Natural killer cell (primary cell): Measurements from ENCODE around the gene SEC24D. TPM values are rescaled to one million over a fixed set of nuclear protein-coding genes. Genes with fewer than 3 reads are reported as not detected.

Source experiments
- ATAC-seq, 3 donors: fragments of 150-1000 bp in 2 of 3; fragments of 200-7000 bp in 1 of 3; cut with Tn5 transposase; 1 replicate in 1 of 3; 2 replicates in 2 of 3; pipeline ENCODE4 v1.10.0; 2021; ENCODE audit warnings: mild to moderate bottlenecking in 2 of 3, moderate library complexity in 2 of 3
- DNase-seq, 2 donors: peaks; one replicate each; pipeline versions ENCODE4 v3.0.0 to v3.0.0-alpha.2; 2013 to 2021; ENCODE audit warnings: mixed read lengths in 1 of 2
- H3K27ac ChIP-seq: one replicate; pipeline ENCODE4 v1.5.1; 2013; ENCODE audit warnings: mild to moderate bottlenecking, low read length
- H3K27me3 ChIP-seq: one replicate; pipeline ENCODE4 v1.6.1; 2013; ENCODE audit warnings: low read length; ENCODE audit not compliant: control insufficient read depth, insufficient read depth
- H3K36me3 ChIP-seq: one replicate; pipeline ENCODE4 v1.6.1; 2013; ENCODE audit warnings: low read length; ENCODE audit not compliant: control insufficient read depth, insufficient read depth
- H3K4me1 ChIP-seq: one replicate; pipeline ENCODE4 v1.6.1; 2013; ENCODE audit warnings: low read length; ENCODE audit not compliant: control insufficient read depth, insufficient read depth
- H3K4me3 ChIP-seq: one replicate; pipeline ENCODE4 v1.5.1; 2013; ENCODE audit warnings: low read length
- H3K9me3 ChIP-seq: one replicate; pipeline ENCODE4 v1.6.1; 2013; ENCODE audit warnings: low read length; ENCODE audit not compliant: control insufficient read depth, insufficient read depth
- H3K27ac Mint-ChIP-seq, 2 donors: one replicate each; pipeline ENCODE4 v1.8.0; 2022; ENCODE audit warnings: mild to moderate bottlenecking in 2 of 2, mixed read lengths in 2 of 2, moderate library complexity in 1 of 2
- H3K27me3 Mint-ChIP-seq, 2 donors: one replicate each; pipeline ENCODE4 v1.8.0; 2022; ENCODE audit warnings: low read depth in 2 of 2, mixed read lengths in 2 of 2
- H3K36me3 Mint-ChIP-seq: one replicate; pipeline ENCODE4 v1.8.0; 2022; ENCODE audit warnings: mixed read lengths
- H3K4me1 Mint-ChIP-seq, 2 donors: one replicate each; pipeline ENCODE4 v1.8.0; 2022; ENCODE audit warnings: mixed read lengths in 2 of 2
- H3K4me3 Mint-ChIP-seq: one replicate; pipeline ENCODE4 v1.8.0; 2022; ENCODE audit warnings: mild to moderate bottlenecking, moderate library complexity, mixed read lengths
- H3K9me3 Mint-ChIP-seq, 2 donors: one replicate each; pipeline ENCODE4 v1.8.0; 2022; ENCODE audit warnings: mixed read lengths in 2 of 2
- WGBS: methylation state at CpG from one replicate; pipeline ENCODE4 v1.1.7; 2013; ENCODE audit warnings: missing lambda C conversion rate; ENCODE audit not compliant: insufficient coverage; 5-methylcytosine and 5-hydroxymethylcytosine counted together
- intact Hi-C: fragments of 100-400 bp; cut with micrococcal nuclease; formaldehyde crosslinking; loops from one replicate; pipeline ENCODE4 v1.14.2; 2022
- total RNA-seq, 4 donors: library from RNA; stranded (reverse); fragments of 120-200 nt in 1 of 4; gene quantifications; one replicate each; pipeline versions ENCODE4 v1.2.3 to v1.2.4, GENCODE V29; 2013 to 2022
- TF ChIP-seq, protein P1 (sequence below): fragments of 200-600 bp; IDR thresholded peaks from one replicate; pipeline ENCODE4 v1.8.0; 2022; ENCODE audit warnings: antibody characterized with exemption

The SEC24D gene
- total RNA-seq, 3 donors from 2014 or later (not counting 1 experiment from before 2014, with no cell fraction given), result 32.7 to 50.2 (median 35.2) TPM

DNA sequence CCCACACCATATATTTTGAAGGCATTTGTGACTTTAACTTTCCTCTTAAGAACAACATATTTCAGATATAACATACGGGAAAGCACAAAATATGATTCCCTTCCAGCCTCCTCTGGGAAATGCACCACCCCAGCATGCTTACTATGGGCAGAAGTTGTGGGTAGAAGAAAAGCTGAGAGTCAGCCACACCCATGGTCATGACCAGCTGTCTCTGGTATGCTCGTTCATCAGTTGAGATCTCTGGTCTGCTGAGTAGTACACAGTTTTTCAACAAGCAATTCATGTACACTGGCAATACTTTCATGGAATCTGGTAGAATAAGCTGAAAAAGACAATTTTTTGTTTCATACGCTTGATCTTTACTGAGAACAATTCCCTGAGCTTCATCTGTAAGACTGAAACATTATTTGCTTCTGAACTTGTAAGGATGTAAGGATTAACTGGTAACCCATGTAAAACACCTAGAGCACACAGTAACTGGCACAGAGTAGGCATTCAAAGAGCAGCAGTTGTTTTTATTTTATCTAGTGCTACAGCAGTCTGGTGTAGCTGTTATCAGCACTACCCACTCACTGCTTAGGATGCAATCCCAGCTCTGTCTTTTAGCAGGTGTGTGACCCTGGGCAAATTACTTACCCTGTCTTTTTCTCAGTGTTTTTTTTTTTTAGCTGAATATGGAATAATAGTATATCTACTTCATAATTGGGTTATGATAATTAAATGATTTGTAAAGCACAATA, 103.2 kb downstream of the SEC24D start:
- H3K4me1 ChIP-seq, result no peaks in the 10 kb centered on the region
- no peaks in the 10 kb centered on the region for H3K4me1 Mint-ChIP-seq
- H3K4me3 Mint-ChIP-seq, result no peak overlapping the region
- DNase-seq (no peak), ATAC-seq (no peak)
- H3K4me3 ChIP-seq, result no peak overlapping the region
- TF ChIP-seq, protein P1, sequence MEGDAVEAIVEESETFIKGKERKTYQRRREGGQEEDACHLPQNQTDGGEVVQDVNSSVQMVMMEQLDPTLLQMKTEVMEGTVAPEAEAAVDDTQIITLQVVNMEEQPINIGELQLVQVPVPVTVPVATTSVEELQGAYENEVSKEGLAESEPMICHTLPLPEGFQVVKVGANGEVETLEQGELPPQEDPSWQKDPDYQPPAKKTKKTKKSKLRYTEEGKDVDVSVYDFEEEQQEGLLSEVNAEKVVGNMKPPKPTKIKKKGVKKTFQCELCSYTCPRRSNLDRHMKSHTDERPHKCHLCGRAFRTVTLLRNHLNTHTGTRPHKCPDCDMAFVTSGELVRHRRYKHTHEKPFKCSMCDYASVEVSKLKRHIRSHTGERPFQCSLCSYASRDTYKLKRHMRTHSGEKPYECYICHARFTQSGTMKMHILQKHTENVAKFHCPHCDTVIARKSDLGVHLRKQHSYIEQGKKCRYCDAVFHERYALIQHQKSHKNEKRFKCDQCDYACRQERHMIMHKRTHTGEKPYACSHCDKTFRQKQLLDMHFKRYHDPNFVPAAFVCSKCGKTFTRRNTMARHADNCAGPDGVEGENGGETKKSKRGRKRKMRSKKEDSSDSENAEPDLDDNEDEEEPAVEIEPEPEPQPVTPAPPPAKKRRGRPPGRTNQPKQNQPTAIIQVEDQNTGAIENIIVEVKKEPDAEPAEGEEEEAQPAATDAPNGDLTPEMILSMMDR, result no peak
- no peak overlapping the region for H3K27ac Mint-ChIP-seq
- WGBS, result 91% methylated on average over 3 of the region's 3 CpGs
- H3K27me3 ChIP-seq, result no peaks in the 10 kb centered on the region
- no peak overlapping the region for H3K27ac ChIP-seq
- no peaks in the 10 kb centered on the region for H3K9me3 ChIP-seq
- H3K9me3 Mint-ChIP-seq, result no peaks in the 10 kb centered on the region
- H3K36me3 ChIP-seq, result peaks cover 53% of the 10 kb centered on the region
- peaks cover 9% of the 10 kb centered on the region for H3K36me3 Mint-ChIP-seq
- intact Hi-C loops, result no loop called here
- H3K27me3 Mint-ChIP-seq, result no peaks in the 10 kb centered on the region

DNA sequence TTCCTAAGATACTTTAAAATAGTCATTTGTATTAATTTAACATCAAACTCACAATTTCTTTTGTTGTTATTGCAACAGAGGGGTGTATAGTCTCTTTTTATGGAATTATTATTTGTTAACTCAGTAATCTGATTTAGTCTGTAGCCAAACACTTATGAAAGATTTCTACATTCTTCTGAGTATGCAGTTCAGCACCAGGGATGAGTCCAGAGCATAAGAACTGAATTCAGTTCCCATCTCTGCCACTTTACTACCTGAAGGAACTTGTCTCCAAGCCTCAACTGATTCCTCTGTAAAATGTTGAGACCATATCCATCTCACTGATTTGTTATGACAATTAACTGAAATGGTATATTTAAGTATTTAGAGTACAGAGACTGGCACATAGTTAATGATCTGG, 105.2 kb downstream of the SEC24D start:
- intact Hi-C loops, result no loop called here
- H3K4me3 Mint-ChIP-seq, result no peak overlapping the region
- H3K36me3 Mint-ChIP-seq, result peaks cover 12% of the 10 kb centered on the region
- no peaks in the 10 kb centered on the region for H3K9me3 Mint-ChIP-seq
- no peak for DNase-seq
- Histone ChIP-seq H3K36me3 (peaks cover 56% of the 10 kb centered on the region), H3K4me1 (no peaks in the 10 kb centered on the region), H3K27me3 (no peaks in the 10 kb centered on the region), H3K9me3 (no peaks in the 10 kb centered on the region), H3K4me3 (no peak overlapping the region), H3K27ac (no peak overlapping the region)
- no peak overlapping the region for H3K27ac Mint-ChIP-seq
- TF ChIP-seq, protein P1, result no peak
- ATAC-seq, result no peak
- no peaks in the 10 kb centered on the region for H3K27me3 Mint-ChIP-seq
- no peaks in the 10 kb centered on the region for H3K4me1 Mint-ChIP-seq

DNA sequence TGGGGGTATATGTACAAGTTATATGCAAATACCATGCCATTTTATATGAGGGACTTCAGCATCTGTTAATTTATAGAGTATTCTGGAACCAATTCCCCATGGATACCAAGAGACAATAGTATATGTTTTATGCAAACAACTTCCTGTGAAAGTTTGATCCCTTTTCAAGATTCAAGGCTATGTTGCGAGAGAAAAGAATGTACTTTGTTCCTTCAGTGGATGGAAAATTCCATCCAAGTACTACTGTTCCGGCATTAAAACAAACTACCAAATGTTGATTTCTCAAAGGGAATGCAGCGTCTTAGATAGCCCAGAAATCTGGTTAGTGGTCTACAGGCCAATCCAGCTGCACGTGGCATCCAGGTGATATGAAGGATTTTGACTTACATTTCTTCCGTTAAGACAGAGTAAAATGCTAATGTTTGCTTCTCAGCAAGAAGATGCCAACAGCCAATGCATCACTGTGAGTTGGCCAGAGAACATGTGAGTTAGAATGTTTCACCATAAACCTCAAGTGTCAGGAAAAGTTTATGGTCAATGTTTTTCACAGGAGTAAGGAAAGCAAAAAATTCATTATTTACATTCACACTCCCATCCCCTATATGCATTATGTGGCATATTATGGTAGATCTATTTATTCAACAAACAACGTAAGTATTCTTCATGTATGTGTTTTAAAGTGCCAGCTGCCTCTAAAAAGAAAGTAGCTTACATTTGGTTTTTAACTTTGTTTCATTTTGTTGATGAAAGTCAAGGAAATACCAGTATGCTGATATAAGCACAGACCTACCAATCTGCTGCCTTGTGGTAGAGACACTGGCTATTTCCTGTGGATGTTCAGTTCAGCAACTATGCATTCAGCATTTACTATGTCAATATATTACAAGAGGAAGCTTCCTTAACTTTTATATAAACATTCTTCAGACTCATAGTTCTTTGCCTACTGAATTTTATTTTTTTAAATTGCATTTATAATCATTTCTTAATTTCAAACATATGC, 106.3 kb downstream of the SEC24D start:
- peak in 1 of 3 donors; percentile 45 for ATAC-seq
- Histone ChIP-seq H3K27ac (no peak overlapping the region), H3K4me3 (no peak overlapping the region), H3K27me3 (no peaks in the 10 kb centered on the region), H3K9me3 (no peaks in the 10 kb centered on the region), H3K4me1 (no peaks in the 10 kb centered on the region), H3K36me3 (peaks cover 59% of the 10 kb centered on the region)
- Mint-ChIP-seq H3K27ac (no peak overlapping the region), H3K4me3 (no peak overlapping the region), H3K9me3 (no peaks in the 10 kb centered on the region), H3K4me1 (no peaks in the 10 kb centered on the region), H3K27me3 (no peaks in the 10 kb centered on the region), H3K36me3 (peaks cover 6% of the 10 kb centered on the region)
- WGBS, result 100% methylated on average over 5 of the region's 6 CpGs
- TF ChIP-seq, protein P1, result no peak
- peak in 1 of 2 donors; percentile 37 for DNase-seq
- intact Hi-C loops, result no loop called here
